ENCODE results near the gene PSMB5.

GRCh38 chr14:22977684-22978486, 56.8 kb downstream of the PSMB5 start:
- TF ChIP-seq CTCF (IDR thresholded peaks at IDR 0.05) (no peak), EP300 (IDR thresholded peaks at IDR 0.05) (no peak)
